NCI-H1694 (cell line): ENCODE measurements around the gene TUBGCP6.
"Not testable (repeated sequence)": the region's sequence is repeated elsewhere in the genome, so short reads cannot be mapped to it uniquely, and the experiment has no call there.

Source experiments
- DNase-seq: peaks from one replicate; lab custom pipeline; 2025; lab: John Stamatoyannopoulos, UW

The TUBGCP6 gene

DNA sequence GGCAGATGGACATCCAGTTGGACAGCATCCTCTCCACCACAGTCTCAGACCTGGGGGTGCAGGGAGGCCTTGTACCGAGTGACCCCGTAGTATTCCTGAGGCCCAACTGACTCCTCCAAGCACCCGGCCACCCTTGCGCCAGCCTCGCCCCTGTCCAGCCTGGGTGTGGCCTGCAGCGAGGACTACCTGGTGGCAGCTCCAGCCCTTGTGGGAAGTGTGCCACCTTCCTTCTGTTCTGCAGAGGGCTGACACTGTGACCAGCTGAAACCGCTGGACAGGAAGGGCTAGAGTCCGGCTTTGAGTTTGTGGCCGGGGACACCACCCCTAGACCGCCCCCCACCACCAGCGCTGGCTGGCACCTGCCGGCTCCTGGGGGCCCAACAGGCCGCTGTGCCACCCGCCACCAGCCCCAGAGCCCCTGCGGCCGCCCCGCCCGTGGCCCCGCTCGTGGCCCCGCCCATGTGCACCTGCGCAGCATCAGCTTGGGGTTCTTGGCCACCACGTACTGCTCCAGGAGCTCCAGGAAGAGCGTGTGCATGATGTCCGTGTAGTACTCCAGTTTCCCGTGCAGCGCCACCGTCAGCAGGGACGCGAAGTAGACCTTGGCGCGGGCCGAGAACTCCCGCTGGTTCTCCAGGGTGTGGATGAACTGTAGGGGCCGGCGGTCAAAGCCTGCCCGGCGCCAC, 35.3 kb upstream of the TUBGCP6 start:
- no peak for DNase-seq

- no peak for DNase-seq
Measured at GRCh38 chr22:50278956-50279619, 34.3 kb upstream of the TUBGCP6 start.

- DNase-seq = no peak
Measured at GRCh38 chr22:50278461-50278860, 33.6 kb upstream of the TUBGCP6 start.

DNA sequence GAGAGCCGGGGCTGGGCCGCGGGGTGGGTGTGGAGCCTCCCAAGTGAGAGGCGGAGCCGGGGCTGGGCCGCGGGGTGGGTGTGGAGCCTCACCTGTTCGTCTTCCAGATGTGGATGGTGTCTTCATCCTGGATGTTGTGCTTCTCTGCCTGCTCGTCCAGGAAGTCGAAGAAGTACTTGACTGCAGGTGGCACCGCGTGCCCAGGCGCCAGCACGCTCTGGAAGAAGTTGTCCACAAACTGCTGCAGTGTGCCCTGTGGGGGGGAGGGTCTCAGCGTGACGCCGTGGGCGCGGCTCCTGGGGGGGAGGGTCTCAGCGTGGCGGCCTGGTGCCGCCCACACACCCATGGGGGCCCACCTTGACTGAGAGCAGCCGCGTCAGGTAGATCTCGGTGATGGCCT, 32.9 kb upstream of the TUBGCP6 start:
- DNase-seq = no peak

DNA sequence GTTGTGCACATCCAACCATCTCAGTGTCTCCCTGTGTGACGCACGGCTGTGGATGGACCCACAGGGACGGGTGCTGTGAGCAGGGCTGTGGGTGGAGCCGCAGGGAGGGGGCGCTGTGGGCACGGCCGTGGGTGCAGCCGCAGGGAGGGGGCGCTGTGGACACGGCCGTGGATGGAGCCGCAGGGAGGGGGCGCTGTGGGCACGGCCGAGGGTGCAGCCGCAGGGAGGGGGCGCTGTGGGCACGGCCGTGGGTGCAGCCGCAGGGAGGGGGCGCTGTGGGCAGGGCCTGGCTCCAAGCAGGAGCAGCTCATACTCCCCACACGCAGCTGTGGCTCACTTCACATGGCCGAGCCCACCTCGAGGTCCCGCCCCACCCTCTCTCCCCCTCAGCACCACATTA, 31.3 kb upstream of the TUBGCP6 start:
- peak; percentile 19 for DNase-seq

- DNase-seq = no peak
Measured at GRCh38 chr22:50275181-50276055, 30.6 kb upstream of the TUBGCP6 start.

DNA sequence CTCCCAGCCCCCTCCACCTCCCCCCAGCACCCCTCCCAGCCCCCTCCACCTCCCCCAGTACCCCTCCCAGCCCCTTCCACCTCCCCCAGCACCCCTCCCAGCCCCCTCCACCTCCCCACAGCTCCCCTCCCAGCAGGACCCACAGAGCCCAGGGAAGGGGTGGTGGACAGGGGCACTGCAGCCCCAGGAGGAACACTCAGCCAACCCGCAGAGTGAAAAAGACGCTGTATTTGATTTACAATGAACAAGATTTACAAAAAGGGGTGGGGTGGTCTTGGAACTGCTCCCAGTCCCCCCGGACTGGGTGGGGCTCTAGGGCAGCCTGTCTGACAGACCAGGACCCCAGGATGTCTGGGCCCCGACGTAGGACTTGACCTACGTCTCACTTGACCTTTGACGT, 29.9 kb upstream of the TUBGCP6 start:
- DNase-seq = no peak

DNA sequence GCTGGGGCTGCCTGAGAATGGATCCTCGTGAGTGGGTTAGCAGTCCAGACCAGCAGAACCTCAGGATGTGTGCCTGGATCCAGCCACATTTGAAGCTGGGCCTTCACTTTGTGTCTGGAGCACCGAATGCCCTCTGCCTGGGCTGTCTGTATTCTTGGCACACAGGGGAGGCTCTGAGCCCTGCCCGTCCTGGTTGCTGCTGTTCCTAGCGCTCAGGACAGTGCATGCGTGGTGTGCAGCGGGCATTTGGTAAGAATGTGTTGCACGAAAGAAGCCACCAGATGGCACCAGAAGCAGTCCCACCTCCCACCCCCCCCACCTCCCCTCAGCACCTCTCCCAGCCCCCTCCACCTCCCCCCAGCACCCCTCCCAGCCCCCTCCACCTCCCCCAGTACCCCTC, 29.5 kb upstream of the TUBGCP6 start:
- peak; percentile 72 for DNase-seq

GRCh38 chr22:50273781-50274180, 29.0 kb upstream of the TUBGCP6 start:
- DNase-seq = not testable (repeated sequence)

GRCh38 chr22:50273352-50273751, 28.5 kb upstream of the TUBGCP6 start:
- DNase-seq = not testable (repeated sequence)

DNA sequence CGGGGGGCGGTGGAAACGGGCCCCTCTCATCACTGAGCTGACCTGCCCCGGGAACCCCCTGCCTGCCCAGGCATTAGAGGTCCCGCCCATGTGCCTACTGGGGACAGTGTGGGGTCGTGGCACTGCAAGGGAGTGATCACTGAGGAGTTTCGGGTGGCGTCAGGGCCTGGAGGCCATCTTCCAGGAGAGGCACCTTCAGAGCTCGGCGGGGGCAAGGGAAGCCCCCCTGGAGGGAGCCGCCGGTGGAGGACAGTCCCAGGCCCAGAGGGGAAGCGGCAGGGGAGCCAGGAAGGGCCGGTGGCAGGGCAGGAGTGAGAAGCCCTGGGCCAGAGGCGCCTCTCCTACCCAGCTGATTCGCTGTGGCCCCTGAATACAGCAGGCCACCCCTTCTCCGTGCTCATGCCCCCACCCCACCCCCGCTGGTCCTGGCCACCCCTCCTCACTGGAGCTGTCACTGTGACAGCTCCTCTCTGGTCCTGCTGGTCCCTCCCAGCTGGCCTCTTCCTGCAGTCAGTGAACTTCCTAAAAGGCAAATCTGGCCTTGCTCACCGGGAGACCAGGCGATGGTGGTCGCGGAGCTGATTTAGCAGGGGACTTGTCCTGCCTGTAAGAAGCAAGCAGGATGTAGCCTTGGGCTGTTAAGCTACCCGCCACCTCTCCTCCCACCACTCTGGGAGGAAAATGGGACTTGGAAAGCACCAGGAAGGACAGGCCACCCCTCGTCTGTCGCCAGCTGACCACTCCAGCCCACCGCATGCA, 27.4 kb upstream of the TUBGCP6 start:
- DNase-seq = no peak

DNA sequence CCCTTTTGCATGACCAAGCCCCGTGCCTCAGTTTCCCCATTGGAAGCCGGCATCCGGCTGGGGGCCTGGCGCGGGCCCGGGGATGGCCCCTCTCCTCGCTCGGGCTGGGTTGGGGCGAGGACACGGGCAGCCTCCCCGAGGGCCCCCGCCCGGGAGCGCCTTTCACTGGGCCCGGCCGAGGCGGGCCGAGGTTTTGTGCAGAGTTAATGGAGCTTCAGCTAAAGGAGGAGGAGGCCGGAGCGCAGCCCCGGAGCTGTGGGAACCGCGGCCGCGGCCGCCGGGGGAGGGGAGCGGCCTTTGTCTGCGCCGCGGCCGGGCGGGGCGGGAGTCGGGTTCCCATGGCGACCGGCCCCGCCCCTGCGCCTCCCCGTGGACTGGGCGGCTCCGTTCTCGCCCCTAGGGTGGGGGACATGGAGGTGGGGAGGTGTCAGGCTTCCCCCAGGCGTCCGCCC, 26.7 kb upstream of the TUBGCP6 start:
- DNase-seq = peak; percentile 65

- DNase-seq = no peak
Measured at GRCh38 chr22:50270666-50271394, 26.0 kb upstream of the TUBGCP6 start.

DNA sequence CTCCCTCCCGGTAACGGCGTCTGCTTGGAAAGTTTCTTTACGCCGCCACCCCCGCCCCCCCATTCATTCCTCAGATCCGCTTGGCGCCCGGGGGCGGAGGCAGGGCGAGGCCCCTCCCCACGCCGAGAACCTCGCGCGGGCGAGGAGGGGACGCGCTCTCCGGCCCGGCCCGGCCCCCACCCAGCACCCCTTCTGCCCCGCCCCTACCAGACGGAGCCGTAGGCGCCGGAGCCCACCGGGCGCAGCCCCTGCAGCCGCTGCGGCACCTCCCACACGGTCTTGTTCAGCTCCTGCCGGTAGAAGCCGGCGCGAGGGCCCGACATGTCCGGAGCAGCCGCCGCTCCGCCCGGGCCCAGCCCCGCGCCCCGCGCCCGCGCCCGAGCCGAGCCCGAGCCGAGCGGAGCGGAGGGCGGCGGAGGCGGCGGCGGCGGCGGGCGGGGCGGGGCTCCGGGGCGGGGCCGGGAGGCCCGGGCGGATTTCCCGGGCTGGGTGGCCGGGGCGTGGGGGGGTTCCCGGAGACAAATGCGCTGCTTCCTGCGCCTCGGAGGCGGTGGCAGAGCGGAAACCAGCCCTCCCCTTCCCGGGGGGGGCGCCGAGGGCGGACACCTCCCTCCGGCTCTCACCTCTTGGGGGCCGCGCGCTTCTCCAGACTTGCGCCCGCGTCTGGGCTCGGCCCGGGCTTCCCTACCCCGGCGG, 25.3 kb upstream of the TUBGCP6 start, which contains the start of gene MAPK11:
Gene MAPK11 (minus strand): TSS at position 411 of the 696 bp plus-strand sequence. CDS start 88 bp downstream, at position 323.
- DNase-seq = peak; percentile 32

DNA sequence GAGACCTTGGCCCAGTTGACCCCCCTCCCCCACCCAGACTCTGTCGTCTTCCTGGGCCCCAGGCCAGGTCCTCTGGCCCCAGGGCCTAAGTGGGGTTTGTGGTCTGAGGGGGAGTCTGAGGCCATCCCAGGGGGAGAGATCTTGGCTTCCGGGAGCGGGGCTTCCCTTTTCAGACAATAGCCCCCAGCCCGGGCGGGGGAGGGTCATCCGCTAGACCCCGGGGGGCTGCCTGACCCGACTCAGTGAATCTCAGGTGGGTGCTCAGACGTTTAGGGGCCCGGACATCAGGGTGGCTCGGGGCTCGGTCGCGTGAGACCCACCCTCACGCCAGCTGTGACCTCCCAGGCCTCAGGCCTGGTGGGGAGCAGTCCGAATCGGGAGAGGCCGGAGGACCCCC, 24.7 kb upstream of the TUBGCP6 start:
- DNase-seq = no peak

GRCh38 chr22:50268655-50269113, 23.9 kb upstream of the TUBGCP6 start:
- DNase-seq = no peak

DNA sequence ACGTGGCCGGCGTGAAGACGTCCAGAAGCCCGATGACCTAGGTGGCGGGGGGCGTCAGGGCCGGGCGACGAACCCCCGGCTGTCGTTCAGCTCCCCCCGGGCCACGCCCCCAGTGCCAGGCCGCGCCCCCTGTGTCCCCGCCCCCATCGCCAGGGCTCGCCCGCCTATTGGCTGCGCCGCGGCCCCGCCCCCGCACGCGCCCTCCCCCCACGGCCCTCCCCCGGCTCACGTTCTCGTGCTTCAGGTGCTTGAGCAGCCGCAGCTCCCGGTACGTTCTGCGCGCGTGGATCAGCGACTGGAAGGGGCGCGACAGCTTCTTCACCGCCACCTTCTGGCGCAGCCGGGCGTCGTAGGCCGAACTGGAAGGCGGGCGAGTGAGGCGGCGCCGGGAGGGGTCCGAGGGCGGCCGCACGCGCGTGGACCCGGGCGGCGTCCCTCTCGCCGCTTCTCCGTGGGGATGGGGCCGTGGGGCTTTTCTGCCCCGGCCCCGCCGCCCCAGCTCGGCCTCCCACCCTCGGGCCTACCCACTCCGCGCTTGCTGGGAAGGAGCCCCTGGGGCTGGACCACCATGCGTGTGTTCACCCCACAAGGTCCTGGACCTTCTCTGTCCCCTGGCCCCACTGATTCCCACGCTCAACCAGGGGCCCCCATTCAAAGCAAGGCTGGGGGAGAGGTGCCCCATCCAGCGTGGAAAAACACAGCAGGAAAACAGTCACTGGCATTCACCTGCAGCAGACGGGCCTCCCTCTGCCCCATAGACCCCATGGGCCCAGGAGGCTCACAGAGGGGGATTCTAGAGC, 23.0 kb upstream of the TUBGCP6 start:
- DNase-seq = no peak

GRCh38 chr22:50266994-50267393, 22.2 kb upstream of the TUBGCP6 start:
- no peak for DNase-seq

GRCh38 chr22:50264946-50265669, 20.3 kb upstream of the TUBGCP6 start:
- DNase-seq = no peak
